H7 (cell line): ENCODE measurements around the gene RTN4. TPM values are rescaled to one million over a fixed set of nuclear protein-coding genes. Genes with fewer than 3 reads are reported as not detected.

Experiments used
- DNase-seq: peaks from one replicate; pipeline ENCODE4 v3.0.0; 2012
- H3K27me3 ChIP-seq: 2 replicates; pipeline ENCODE4 v1.6.0; 2011; ENCODE audit warnings: mild to moderate bottlenecking, low read length; ENCODE audit not compliant: control insufficient read depth, insufficient read depth
- H3K36me3 ChIP-seq: replicated peaks from 2 replicates; pipeline ENCODE4 v1.5.1; 2011; ENCODE audit warnings: low read length; ENCODE audit not compliant: control insufficient read depth, insufficient read depth
- H3K4me3 ChIP-seq: 2 replicates; pipeline ENCODE4 v1.5.1; 2011; ENCODE audit warnings: low read depth, mild to moderate bottlenecking, control low read depth, low read length, moderate library complexity; ENCODE audit not compliant: insufficient read depth
- total RNA-seq: library from RNA; depleted of rRNA; stranded (reverse); fragments of >200 nt; shearing (Covaris generic); gene quantifications from 2 replicates; pipeline ENCODE4 v1.2.3, GENCODE V29; 2014

RTN4 gene
- total RNA-seq, 1 experiment from 2014 or later: 136 TPM

DNA sequence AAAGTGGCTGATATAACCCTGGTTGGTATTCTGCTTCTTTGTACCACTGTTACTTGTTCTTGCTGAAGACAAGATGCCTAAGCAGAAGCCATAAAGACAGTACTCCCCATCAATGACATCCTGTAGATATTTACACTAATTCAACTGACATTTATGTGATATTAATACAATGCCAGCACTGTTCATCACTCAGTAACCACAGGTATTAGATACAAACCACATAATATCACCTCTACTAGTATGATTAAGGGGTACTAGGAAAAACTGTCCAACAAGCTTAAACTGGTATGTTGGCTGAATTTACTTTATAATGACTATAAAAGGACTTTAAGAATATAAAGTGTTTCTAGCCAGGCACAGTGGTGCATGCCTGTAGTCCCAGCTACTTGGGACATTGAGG, 65.8 kb downstream of the RTN4 start:
- no peaks in the 10 kb centered on the region for H3K27me3 ChIP-seq
- no peak overlapping the region for H3K4me3 ChIP-seq
- no peak for DNase-seq
- H3K36me3 ChIP-seq: peaks cover 3% of the 10 kb centered on the region

DNA sequence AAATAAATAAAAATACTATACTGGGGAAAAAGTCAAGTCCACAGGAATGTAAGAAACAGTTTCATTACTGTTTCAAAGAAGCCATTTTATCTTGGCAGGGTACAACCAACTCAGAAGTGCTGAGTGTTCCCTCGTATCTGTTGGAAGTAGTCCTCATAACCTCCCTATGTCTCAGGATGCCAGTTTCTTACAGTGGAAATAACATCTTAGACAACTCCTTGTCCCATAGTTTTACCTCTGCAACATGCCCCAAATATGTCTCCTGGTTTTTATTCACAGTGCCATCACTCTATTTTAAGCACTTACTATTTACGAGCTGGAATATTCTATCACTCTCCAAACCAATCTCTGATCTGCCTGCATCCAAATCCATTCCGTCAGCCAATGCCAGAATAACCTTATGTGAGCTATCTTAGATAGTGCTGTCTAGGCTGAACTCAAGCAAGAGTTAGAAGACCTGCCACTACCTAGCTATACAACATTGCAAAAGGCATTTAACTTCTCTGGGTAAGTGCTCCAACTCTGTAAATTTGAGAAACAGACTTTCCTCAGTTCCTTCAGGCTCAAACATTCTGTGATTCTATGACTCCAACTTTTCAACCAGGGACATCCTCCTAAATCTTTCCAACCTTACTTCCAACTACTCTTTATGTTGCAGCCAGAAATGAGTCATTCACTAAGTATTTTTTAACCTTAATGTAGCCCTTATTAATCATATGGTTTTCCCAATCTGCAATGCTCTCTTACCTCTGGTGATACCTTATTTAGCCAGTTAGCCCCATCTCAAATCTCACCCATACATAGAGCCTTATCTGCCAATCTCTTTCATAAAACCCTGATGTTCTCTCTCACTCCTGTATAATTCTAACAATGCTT, 66.7 kb downstream of the RTN4 start:
- Histone ChIP-seq H3K36me3 (peaks cover 3% of the 10 kb centered on the region), H3K27me3 (no peaks in the 10 kb centered on the region), H3K4me3 (no peak overlapping the region)
- no peak for DNase-seq

DNA sequence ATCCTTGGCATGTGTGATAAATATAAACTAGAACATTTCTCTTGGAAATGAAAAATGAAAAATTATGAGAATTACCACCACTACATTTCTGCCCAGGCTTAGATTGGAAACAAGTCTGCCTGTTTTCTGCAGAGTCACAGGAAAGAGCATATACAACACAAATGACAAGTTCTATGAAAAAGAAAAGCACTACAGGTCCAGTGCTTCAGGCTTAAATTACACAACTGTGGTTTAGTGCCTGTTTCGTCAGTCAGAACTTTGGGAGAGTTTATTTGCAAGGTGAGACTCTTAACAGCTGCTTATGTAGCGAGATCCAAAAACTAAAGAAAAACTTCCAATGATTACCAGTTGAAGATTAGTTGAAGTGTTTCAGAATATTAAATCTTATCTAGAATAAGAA, 68.9 kb downstream of the RTN4 start:
- DNase-seq: no peak
- H3K4me3 ChIP-seq: no peak overlapping the region
- no peaks in the 10 kb centered on the region for H3K27me3 ChIP-seq
- peaks cover 3% of the 10 kb centered on the region for H3K36me3 ChIP-seq

DNA sequence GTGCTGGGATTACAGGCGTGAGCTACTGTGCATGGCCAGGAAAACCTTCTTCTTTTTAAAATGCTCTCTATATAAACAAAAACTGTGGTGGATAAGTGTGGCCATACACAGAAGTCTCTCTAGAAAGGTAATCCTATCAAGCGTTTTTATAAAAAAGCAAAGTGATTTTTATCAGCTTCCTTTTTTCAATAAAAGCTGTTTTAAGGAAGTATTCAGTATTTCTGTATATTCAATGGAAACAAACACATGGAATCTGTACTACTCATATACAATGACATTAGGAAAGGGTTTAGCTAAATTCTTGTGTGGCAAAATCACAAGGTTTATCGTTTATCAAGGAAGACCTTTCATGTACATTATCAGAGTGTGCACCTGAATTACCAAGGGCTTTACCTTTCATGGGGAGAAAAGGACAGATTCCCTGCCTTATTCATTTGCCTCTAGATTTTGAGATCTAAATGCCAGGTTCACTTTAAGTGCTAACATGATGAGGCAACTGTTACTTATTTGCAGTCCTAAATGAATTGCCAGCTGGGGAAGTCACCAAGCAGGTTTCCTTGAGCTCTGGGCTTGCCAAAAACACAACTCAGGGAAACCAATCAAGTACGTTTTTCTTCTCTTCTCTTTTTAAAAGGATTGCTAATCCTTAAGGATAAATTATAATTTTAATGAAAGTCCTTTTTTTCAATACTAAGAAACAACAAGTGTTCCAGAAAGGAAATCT, 70.8 kb downstream of the RTN4 start:
- no peak overlapping the region for H3K4me3 ChIP-seq
- no peaks in the 10 kb centered on the region for H3K27me3 ChIP-seq
- H3K36me3 ChIP-seq: peaks cover 3% of the 10 kb centered on the region
- no peak for DNase-seq

DNA sequence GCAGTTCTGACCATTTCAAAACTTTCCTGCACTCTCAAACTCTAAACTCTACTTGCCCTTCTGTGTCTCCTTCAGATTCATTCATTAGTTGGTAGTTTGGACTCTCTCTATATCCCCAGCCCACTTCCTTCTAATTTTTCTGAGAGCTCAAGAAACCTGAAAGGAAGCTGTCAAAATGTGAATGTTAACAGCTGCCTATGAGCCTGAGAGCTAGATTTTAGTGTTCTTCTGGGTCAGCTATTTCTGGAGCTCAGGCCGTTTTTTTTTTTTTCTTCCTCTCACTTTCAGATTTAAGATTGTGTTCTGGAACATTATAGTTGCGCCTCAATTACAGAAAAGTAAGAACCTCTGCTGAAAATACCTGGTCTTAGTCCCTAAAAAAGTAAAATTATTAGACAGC, 73.1 kb downstream of the RTN4 start:
- Histone ChIP-seq H3K36me3 (peaks cover under 1% of the 10 kb centered on the region), H3K4me3 (no peak overlapping the region), H3K27me3 (no peaks in the 10 kb centered on the region)
- no peak for DNase-seq

DNA sequence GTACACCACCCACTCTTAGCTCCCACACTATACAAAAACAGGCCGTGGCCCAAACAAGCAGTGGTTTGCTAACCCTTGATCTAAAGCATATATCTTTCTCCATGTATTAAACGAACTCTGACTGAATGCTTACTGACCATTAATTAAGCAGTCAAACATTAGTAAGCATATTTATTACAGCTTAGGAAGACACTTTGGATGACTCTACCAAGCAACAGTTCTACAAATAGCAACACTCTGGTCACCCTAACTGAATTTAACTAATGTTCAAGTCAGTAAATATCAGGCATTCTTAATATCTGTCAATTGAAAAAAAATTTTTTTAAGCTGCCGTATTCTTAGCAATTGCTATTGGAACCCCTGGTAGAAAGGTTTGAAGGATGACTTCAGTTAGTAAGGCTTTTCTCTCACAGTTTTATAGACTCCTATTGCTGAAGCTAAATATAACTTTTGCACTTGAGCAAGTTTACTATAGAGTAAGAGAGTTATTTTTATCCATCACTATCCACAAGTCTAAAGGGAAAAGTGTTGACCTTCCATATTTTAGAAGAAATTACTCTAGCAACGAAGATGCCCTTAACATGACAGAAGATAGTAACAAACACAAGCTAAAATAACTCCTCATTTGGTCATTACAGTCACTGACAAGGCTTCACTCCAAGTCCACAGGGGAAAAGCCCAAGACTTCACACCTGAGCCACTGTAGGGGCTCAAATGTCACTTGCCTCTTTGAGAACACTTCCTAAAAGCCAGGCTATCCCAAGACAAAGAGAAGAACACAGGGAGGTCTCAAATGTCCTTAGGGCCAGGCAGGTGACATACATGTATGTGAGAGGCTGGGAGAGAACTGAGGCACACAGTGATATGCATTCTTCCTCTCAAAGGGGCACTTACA, 74.4 kb downstream of the RTN4 start:
- Histone ChIP-seq H3K27me3 (no peaks in the 10 kb centered on the region), H3K4me3 (no peak overlapping the region), H3K36me3 (no peaks in the 10 kb centered on the region; the same call in none of the 2 replicates)
- no peak for DNase-seq

DNA sequence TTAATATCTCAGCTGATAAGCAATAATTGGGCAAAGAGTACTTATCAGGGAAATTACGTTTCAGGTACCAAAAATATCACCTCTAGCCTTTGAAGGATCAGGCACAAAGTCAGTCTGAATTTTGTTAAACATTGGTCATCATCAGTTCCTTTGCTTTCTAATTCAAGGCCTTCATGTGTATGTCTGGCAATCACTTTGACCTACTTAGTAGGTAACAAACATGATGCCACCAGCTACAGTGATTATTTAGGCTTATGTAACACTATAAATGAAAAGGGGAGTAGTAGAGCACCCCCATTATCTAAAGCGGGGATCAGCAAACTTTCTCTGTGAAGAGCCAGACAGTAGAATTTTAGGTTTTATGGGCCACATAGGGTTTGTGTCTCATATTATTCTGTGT, 75.1 kb downstream of the RTN4 start:
- no peaks in the 10 kb centered on the region; the same call in none of the 2 replicates for H3K36me3 ChIP-seq

DNA sequence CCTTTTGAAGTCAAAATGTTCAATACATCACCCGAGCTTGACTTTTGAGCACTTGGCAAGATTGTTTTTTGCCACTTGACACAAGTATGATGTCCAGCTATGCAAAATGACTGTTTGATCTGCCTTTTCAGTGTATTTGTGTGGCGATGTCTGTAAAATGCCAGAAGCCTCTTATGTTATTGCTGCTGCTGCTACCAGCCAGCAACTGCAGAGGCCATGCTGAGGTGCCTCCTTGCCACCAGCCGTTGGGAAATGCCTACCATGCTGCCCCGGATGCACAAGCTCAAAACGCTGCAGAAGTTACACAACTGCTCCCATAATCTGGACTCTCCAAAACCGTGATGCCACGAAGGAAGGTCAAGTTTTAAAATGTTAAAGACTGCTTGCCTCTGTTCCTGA, 80.3 kb downstream of the RTN4 start:
- Histone ChIP-seq H3K4me3 (no peak overlapping the region), H3K27me3 (no peaks in the 10 kb centered on the region), H3K36me3 (peaks cover 2% of the 10 kb centered on the region)
- no peak for DNase-seq

More for the DNA sequence above, 75.1 kb downstream of the RTN4 start:
- no peaks in the 10 kb centered on the region for H3K27me3 ChIP-seq
- H3K4me3 ChIP-seq: no peak overlapping the region
- no peak for DNase-seq

DNA sequence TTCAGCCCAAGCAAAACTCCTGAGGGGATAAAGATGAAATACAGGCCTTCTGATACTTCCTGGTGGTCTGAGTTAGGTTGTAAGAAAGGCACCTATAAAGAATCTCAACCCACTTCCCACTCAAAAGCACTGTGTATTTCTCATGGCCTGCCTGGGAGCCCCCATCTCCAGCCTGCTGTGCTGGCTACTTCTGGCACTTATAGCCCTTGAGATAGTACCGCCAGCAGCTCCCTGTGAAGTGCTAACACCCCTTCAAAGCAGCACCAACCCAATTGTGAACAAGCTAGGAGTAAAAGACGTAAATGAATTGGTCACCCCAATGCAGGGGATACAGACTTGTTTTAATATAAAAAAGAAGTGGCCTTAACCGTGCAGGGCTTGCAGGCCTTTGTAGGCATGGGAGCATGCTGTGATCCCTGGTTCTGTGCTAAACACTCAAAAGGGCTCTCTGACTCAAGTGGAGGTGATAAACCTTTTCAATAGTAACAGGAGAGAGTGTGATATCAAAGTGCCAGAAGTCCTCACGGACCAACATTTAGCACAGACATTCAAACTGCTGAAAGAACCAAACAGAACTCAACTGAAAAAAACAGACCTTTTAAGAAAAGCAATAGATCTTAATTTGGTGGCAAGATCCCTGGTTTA, 80.8 kb downstream of the RTN4 start:
- Histone ChIP-seq H3K36me3 (peaks cover 2% of the 10 kb centered on the region), H3K27me3 (no peaks in the 10 kb centered on the region), H3K4me3 (no peak overlapping the region)
- DNase-seq: no peak

DNA sequence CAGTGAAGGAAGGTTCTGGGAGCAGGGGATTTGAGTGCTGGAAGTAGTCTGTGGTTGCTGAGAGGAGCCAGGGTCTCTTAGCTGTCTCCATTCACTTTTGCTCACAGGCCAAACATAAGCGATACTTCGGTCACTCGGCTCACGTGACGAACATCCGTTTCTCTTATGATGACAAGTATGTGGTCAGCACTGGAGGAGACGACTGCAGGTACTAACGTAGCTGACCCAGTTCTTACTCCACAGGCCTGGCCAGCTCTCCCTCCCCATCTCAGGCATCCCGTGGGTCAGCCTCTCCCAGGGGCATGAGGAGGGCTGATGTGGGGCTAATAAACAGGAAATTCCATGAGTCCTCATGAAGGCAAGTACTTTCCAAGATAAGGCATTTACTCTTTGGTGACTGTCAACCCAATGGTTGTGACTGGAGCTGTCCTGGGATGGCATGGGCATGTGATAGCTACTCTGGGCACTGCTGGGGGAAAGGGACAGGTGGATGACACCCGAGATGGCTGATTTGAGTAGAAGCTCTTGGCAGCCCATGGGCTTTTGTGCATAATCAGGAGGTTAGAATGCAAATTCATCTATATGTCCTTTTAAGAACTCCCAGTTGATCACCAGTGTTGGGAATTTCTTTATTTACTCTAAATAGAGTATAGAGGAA, 81.6 kb downstream of the RTN4 start:
- Histone ChIP-seq H3K36me3 (peaks cover 2% of the 10 kb centered on the region), H3K27me3 (no peaks in the 10 kb centered on the region), H3K4me3 (no peak overlapping the region)
- no peak for DNase-seq

DNA sequence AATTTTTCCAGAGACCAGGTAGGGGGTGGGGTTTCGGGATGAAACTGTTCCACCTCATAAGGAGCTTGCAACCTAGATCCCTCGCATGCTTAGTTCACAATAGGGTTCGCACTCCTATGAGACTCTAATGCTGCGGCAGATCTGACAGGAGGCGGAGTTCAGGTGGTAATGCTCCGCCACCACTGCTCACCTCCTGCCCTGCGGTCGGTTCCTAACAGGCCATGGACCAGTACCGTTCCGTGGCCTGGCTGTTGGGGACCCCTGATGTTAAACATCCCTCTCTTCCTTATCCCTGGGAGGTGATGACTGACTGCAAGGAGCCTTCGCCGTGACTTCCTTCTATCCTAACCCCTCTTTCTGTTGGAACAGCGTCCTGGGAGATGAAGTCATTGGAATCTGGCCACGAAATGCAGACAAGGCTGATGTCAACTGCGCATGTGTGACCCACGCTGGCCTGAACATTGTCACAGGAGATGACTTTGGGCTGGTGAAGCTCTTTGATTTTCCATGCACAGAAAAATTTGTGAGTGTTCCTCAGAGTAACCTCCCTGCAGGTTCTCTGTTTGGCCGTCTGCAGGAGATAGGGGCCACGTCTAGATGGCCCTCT, 82.4 kb downstream of the RTN4 start:
- DNase-seq: no peak
- no peaks in the 10 kb centered on the region for H3K27me3 ChIP-seq
- H3K4me3 ChIP-seq: no peak overlapping the region
- H3K36me3 ChIP-seq: peaks cover 2% of the 10 kb centered on the region

DNA sequence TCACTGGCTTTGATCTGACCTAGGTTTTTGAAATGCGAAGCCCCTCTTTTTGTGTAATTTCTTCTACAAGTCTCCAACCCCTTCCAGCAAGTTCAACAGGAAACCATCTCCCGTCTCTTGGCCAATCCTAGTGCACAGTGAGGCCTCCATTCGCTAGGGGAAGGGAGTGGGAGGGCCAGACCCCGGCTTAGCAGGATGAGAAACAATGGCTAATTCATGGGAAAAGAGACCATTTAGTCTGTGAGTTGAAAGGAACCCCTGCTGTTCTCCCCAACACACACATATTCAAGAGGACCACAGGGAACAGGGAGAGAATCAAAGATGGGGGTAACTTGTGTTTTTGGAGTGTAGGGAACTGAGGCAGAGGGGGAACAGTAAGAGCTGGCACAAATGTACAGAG, 83.0 kb downstream of the RTN4 start:
- peaks cover 2% of the 10 kb centered on the region for H3K36me3 ChIP-seq
- H3K27me3 ChIP-seq: no peaks in the 10 kb centered on the region
- H3K4me3 ChIP-seq: no peak overlapping the region
- no peak for DNase-seq

DNA sequence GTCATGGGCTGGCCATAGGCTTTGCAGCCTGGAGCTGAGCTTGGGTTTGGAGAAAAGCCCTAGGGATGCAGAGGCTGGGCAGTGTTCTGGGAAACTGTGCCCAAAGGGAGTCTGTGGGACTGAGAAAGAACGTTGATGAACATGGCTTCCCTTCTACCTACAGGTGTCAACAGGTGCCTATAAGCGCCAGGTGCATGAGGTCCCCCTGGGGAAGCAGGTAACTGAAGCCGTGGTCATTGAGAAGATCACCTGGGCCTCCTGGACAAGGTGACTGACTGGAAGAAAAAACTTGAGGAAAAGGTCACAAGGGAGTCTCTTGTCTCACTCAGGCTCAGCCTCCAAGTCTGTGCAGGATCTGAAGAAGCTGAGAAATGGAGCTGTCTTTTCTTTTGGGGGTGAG, 83.4 kb downstream of the RTN4 start:
- no peak for DNase-seq
- H3K27me3 ChIP-seq: no peaks in the 10 kb centered on the region

More for the DNA sequence above, 83.4 kb downstream of the RTN4 start:
- Histone ChIP-seq H3K4me3 (no peak overlapping the region), H3K36me3 (peaks cover 2% of the 10 kb centered on the region)
